Mucosa of stomach (tissue), 1 donor: ENCODE results near the gene TCEA3.
A peak's percentile ranks its signal among the peaks of the same experiment; 100 is the strongest.

Experiments used
- H3K27me3 ChIP-seq: one replicate; pipeline ENCODE4 v1.7.0; 2013; ENCODE audit warnings: mild to moderate bottlenecking, low read length; ENCODE audit not compliant: control insufficient read depth, insufficient read depth
- H3K36me3 ChIP-seq: one replicate; pipeline ENCODE4 v1.7.0; 2013; ENCODE audit warnings: low read length; ENCODE audit not compliant: control insufficient read depth, insufficient read depth
- H3K4me1 ChIP-seq: one replicate; pipeline ENCODE4 v1.7.0; 2013; ENCODE audit warnings: mild to moderate bottlenecking, low read length; ENCODE audit not compliant: control insufficient read depth, insufficient read depth
- H3K4me3 ChIP-seq: one replicate; pipeline ENCODE4 v1.7.0; 2013; ENCODE audit warnings: low read length
- H3K9ac ChIP-seq: one replicate; pipeline ENCODE4 v1.7.0; 2013; ENCODE audit warnings: mild to moderate bottlenecking, low read length, moderate library complexity
- H3K9me3 ChIP-seq: one replicate; pipeline ENCODE4 v1.7.0; 2013; ENCODE audit warnings: mild to moderate bottlenecking, low read length, moderate library complexity; ENCODE audit not compliant: control insufficient read depth
- donor health status: Pancreatic carcinoma.

TCEA3 gene

DNA sequence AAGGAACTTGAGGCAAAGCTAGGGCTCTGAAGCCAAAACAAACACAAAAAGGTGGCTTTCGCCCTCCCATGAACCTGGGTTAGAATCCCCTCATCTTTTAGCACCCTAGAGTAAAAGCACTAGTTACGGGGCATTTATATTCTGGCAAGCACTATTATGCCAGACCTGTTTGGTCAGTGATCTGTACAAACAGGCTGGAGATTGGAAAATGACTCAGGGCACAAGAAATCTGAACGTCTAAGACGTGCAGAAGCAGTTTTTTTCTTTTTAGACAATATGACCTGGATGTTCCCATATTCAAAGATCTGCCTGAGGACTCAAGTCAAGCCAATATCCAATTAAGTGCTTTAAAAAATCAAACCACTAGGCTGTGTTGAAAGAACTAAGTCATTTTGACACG is 58.0 kb downstream of the TCEA3 start:
- Histone ChIP-seq H3K4me3 (peak overlapping the region; percentile 86), H3K4me1 (peaks cover 24% of the 10 kb centered on the region), H3K9me3 (peaks cover 15% of the 10 kb centered on the region), H3K9ac (no peak overlapping the region), H3K36me3 (peaks cover 20% of the 10 kb centered on the region), H3K27me3 (no peaks in the 10 kb centered on the region)

- Histone ChIP-seq H3K4me3 (no peak overlapping the region), H3K4me1 (peaks cover 23% of the 10 kb centered on the region), H3K27me3 (no peaks in the 10 kb centered on the region), H3K9me3 (peaks cover 20% of the 10 kb centered on the region), H3K36me3 (peaks cover 21% of the 10 kb centered on the region), H3K9ac (no peak overlapping the region)
These were observed 58.4 kb downstream of the TCEA3 start for GRCh38 chr1:23366146-23366545.

DNA sequence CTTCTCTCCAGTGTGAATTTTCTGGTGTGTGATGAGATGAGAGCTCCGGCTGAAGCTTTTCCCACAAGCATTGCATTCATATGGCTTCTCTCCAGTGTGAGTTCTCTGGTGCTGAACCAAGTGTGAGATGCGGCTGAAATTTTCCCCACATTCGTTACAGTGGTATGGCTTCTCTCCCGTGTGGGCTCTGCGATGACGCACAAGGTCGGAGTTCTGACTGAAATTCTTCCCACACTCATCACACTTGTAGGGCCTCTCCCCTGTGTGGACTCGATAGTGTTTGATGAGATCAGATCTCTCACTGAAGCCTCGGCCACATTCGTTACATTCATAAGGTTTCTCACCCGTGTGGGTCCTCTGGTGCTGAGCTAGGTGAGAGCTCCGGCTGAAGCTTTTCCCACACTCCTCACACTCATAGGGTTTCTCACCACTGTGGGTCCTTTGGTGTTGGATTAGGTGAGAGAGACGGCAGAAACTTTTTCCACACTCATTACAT is 62.3 kb downstream of the TCEA3 start:
- H3K4me1 ChIP-seq, result peaks cover 4% of the 10 kb centered on the region
- peaks cover 21% of the 10 kb centered on the region for H3K36me3 ChIP-seq
- H3K4me3 ChIP-seq, result no peak overlapping the region
- no peak overlapping the region for H3K9ac ChIP-seq
- no peaks in the 10 kb centered on the region for H3K27me3 ChIP-seq
- peaks cover 34% of the 10 kb centered on the region for H3K9me3 ChIP-seq

DNA sequence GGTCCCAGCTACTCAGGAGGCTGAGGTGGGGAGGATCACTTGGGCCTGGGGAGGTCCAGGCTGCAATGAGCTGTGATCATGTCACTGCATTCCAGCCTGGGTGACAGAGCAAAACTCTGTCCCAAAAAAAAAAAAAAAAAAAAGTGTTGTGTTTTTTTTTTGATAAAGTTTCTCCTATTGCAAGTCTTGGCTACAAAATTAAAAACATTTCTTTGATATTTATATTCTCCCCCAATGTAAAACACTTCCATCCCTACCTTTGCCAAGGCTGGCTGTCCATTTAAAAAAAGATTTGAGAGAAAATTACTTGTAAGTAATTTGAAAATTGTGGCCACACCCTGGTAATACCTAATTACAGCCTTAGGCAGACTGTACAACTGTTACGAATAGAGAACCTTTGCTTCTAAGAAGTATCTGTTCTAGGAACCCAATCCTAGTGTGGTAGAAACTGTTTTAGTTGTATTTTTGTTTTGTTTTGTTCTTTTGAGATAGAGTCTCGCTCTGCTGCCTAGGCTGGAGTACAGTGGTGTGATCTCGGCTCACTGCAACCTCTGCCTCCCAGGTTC is 66.2 kb downstream of the TCEA3 start:
- H3K36me3 ChIP-seq, result peaks cover 16% of the 10 kb centered on the region
- H3K27me3 ChIP-seq, result no peaks in the 10 kb centered on the region
- H3K9ac ChIP-seq, result no peak overlapping the region
- H3K4me1 ChIP-seq, result no peaks in the 10 kb centered on the region
- H3K4me3 ChIP-seq, result no peak overlapping the region
- peaks cover 34% of the 10 kb centered on the region for H3K9me3 ChIP-seq

DNA sequence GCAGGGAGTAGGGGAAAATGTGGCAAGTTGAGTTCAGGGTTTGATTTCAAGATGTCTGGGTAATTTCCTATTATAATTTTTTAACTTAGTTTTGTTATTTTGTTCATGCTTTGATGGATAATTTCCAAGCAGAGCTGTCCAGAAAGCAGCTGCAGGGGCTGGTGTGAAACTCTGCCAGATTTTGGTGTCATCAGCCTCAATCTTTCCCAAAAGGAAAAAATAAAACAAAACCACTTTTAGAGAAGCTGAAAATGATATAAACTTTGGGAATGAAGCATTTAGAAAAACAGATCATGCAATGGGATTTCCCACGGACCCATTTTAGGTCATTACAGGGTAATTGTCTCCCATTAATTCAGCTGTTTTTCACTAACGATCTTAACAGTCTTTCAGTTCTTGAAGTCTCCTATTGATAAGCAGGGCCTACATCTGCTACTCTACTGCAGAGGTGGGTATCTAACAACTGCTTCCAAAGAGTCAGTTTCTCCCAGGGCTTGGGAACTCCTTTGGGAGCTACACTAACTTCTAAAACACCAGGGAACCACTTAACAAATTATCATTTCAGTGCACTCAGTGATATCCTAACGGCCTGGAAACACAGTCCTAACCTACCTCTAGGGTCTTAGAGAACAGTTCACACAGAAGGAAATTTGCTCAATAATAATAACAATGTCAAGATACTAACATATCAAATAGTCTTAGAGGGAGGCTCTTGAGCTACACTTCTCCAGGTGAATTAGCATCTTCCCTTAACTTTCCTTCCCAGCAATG is 67.2 kb downstream of the TCEA3 start:
- H3K27me3 ChIP-seq, result no peaks in the 10 kb centered on the region
- H3K4me3 ChIP-seq, result no peak overlapping the region
- peaks cover 26% of the 10 kb centered on the region for H3K9me3 ChIP-seq
- H3K9ac ChIP-seq, result no peak overlapping the region
- H3K4me1 ChIP-seq, result no peaks in the 10 kb centered on the region
- H3K36me3 ChIP-seq, result peaks cover 8% of the 10 kb centered on the region

GRCh38 chr1:23356471-23357137 is 67.9 kb downstream of the TCEA3 start:
- Histone ChIP-seq H3K27me3 (no peaks in the 10 kb centered on the region), H3K4me3 (no peak overlapping the region), H3K4me1 (no peaks in the 10 kb centered on the region), H3K9ac (no peak overlapping the region), H3K36me3 (peaks cover under 1% of the 10 kb centered on the region), H3K9me3 (peaks cover 19% of the 10 kb centered on the region)

DNA sequence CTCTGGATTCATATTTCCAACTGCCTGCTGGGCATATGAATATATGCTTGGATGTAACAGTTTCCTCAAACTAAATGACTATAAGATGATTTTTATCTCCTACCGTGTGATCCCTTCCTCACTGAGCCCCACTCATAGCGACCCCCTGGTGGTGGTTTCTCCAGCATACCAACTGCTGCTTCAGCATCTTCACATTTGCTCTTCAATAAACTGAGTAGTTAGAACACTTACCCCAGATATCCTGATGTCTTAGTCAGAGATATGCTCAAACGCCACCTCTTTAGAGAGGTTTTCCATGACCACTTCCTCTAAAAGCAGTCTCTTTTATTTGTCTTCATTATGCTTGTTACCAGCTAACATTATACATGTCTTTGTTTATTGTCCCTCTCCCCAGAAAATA is 70.3 kb downstream of the TCEA3 start:
- Histone ChIP-seq H3K9me3 (peaks cover 3% of the 10 kb centered on the region), H3K9ac (no peak overlapping the region), H3K27me3 (no peaks in the 10 kb centered on the region), H3K36me3 (no peaks in the 10 kb centered on the region), H3K4me3 (no peak overlapping the region), H3K4me1 (no peaks in the 10 kb centered on the region)

DNA sequence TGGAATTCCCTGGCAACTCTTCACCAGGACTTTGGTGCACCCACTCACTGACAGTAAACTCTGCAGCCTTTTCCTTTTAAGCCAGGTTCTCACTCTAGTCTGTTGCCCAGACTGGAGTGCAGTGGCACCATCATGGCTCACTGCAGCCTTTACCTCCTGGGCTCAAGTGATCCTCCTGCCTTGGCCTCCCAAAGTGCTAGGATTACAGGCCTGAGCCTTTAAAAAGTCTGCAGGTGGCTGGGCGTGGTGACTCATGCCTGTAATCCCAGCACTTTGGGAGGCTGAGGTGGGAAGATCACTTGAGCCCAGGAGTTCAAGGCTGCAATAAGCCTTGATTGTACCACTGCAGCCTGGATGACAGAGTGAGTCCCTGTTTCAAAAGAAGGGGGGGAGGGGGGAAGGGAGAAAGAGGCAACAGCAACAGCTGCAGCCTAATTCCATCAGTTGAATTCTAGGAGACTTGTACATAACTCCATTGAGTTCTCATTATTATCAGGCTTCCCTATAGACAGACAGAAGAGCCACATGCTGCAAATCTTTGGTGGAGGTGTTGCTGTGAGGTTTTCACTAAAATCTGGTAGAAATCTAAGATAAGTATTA is 72.4 kb downstream of the TCEA3 start:
- Histone ChIP-seq H3K36me3 (no peaks in the 10 kb centered on the region), H3K9me3 (no peaks in the 10 kb centered on the region), H3K4me3 (no peak overlapping the region), H3K9ac (no peak overlapping the region), H3K4me1 (no peaks in the 10 kb centered on the region), H3K27me3 (no peaks in the 10 kb centered on the region)

- H3K9ac ChIP-seq, result no peak overlapping the region
- no peaks in the 10 kb centered on the region for H3K9me3 ChIP-seq
- H3K36me3 ChIP-seq, result no peaks in the 10 kb centered on the region
- no peaks in the 10 kb centered on the region for H3K27me3 ChIP-seq
- H3K4me3 ChIP-seq, result no peak overlapping the region
- H3K4me1 ChIP-seq, result peaks cover 12% of the 10 kb centered on the region
These were observed 78.6 kb downstream of the TCEA3 start for GRCh38 chr1:23345920-23346319.

GRCh38 chr1:23344987-23345472 is 79.5 kb downstream of the TCEA3 start:
- peak overlapping the region; percentile 26 for H3K4me3 ChIP-seq
- no peaks in the 10 kb centered on the region for H3K9me3 ChIP-seq
- H3K4me1 ChIP-seq, result peaks cover 12% of the 10 kb centered on the region
- no peaks in the 10 kb centered on the region for H3K36me3 ChIP-seq
- H3K9ac ChIP-seq, result peak overlapping the region; percentile 74
- no peaks in the 10 kb centered on the region for H3K27me3 ChIP-seq

DNA sequence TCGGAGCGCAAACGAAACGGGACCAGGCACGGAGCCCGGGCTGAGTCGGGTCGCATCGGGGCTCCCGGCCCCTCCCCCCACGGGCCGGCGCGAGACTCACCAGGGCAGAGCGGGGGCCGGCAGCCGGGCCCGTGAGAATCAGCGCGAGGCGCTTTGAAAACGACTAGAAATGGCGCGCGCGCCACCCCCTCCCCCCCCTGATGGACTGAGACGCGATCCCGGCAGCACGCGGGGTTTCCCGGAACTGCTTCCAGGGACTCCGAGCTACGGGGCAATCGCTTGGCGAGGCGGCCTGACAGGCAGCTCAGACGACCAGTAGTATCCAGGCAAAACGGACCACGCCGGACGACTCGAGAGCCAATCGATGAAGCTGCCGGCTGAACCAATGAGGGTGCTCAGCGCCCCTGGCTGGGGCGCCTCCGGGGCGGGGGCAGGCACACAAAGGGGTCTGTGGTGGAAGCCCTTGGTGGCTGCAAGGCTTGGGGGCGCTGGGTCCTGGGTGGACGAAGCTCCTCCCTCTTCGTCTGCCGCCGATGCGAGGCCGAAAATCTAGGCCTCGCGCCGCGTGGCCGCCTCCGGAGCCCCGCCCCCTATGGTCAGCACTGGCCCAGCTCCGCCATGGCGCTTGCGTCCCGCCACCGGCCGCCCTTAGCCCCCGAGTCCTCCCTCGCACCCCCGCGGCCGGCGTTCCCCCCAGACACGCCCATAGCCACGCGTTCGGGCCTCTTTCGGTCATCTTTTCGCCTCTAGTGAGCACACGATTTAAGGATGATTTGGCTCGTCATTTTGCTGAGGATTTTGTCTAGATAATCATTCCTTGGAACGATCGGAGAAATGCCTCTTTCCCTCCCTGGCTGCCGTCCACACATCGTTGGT is 80.2 kb downstream of the TCEA3 start, which contains the start of gene HNRNPR:
TSS of gene HNRNPR (minus strand) at position 174 of the 876 bp plus-strand sequence. CDS start 3,276 bp downstream, outside the sequence.
- no peaks in the 10 kb centered on the region for H3K36me3 ChIP-seq
- peaks cover 16% of the 10 kb centered on the region for H3K4me1 ChIP-seq
- H3K4me3 ChIP-seq, result peak within 1 kb of the TSS; percentile 37
- H3K9ac ChIP-seq, result peak within 1 kb of the TSS; percentile 74
- no peaks in the 10 kb centered on the region for H3K9me3 ChIP-seq
- no peaks in the 10 kb centered on the region for H3K27me3 ChIP-seq
